Stimulated activated CD4-positive, alpha-beta T cell treated with anti-CD3 and anti-CD28 coated beads, TNF-alpha, amount 100 ng/mL, for 48 hours (primary cell): Measurements from ENCODE around the gene GGT6.
A peak's percentile ranks its signal among the peaks of the same experiment; 100 is the strongest.

Experiments
- DNase-seq, 3 donors: peaks; one replicate each; pipeline ENCODE4 v3.0.0-alpha.2; 2020; ENCODE audit warnings: low read depth in 3 of 3

GGT6 gene

DNA sequence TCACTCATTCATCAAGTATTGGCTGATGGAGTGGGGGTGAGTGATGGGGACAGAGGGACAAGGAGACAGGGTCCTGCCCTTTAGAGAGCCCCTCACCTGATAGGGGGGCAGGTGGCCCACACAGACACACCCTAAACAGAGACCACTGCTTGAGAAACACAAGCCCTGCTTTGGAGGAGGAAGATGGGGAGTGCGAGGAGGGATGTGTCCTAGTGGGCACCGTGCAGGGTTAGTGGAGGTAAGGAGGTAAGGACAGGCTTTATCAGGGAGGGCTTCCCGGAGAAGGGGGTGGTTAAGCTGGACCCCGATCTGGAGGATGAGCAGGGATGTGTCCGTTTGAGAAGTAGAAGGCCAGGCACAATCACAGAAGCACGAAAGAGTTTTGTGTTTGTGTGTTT lies 15.8 kb upstream of the GGT6 start:
- no peak for DNase-seq

GRCh38 chr17:4574448-4575045 lies 14.2 kb upstream of the GGT6 start:
- DNase-seq, result no peak

- DNase-seq, result peak; percentile 47 to 71 (median 56)
Observed at GRCh38 chr17:4573669-4574068, 13.3 kb upstream of the GGT6 start.

- no peak for DNase-seq
Observed at GRCh38 chr17:4573115-4573514, 12.7 kb upstream of the GGT6 start.

DNA sequence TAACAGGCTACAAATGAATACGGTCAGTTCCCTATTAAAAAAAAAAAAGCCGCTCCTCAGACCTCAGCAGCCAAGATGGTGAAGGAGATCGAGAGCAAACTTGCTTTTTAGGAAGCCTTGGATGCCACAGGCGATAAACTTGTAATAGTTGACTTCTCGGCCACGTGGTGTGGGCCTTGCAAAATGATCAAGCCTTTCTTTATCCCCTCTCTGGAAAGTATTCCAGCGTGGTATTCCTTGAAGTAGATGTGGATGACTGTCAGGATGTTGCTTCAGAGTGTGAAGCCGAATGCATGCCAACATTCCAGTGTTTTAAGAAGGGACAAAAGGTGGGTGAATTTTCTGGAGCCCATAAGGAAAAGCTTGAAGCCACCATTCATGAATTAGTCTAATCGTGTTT lies 11.8 kb upstream of the GGT6 start:
- DNase-seq, result no peak

- DNase-seq, result no peak
Observed at GRCh38 chr17:4569591-4569990, 9.2 kb upstream of the GGT6 start.

GRCh38 chr17:4566785-4567184 lies 6.4 kb upstream of the GGT6 start:
- peak in 2 of 3 donors; percentile 25 to 54 for DNase-seq

DNA sequence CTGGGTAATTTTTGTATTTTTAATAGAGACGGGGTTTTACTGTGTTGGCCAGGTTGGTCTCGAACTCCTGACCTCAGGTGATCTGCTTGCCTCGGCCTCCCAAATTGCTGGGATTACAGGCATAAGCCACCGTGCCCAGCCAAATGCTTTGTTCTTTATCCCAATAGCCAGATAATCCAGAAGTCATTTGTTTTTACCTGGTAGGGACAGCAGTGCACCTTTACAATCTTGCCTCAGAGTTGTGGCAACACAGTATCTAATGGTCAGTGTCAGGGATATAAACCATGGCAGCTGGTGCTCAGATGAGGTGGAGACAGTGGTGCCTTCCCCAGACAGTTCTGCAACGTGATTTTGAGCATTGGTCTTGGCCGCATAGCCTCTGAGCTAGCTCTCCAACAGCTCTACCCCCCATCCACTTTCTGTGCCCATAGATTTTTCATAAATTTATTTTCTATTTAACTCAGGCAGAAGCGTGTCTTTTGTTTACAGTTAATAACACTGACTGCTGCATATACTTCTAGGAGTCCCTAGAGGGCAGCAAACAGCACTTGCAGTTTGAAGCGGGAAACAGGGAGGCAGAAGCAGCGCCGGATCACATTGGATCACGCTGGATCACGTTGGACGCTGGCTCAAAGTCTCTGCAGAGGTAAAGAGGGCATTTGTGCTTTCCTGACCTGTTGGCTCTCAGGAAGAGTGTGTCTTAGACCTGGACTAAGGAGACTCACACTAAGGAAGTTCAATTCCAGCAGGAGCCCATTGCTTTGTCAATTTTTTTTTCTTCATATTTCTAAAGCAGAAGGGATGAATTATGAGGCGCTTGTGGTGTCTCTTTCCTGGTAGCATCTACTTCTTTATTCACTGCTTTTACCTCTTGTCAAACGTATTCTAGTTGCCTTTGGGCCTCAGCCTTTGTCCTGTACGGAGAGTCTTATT lies 5.1 kb upstream of the GGT6 start:
- peak in 2 of 3 donors; percentile 29 to 42 for DNase-seq

DNA sequence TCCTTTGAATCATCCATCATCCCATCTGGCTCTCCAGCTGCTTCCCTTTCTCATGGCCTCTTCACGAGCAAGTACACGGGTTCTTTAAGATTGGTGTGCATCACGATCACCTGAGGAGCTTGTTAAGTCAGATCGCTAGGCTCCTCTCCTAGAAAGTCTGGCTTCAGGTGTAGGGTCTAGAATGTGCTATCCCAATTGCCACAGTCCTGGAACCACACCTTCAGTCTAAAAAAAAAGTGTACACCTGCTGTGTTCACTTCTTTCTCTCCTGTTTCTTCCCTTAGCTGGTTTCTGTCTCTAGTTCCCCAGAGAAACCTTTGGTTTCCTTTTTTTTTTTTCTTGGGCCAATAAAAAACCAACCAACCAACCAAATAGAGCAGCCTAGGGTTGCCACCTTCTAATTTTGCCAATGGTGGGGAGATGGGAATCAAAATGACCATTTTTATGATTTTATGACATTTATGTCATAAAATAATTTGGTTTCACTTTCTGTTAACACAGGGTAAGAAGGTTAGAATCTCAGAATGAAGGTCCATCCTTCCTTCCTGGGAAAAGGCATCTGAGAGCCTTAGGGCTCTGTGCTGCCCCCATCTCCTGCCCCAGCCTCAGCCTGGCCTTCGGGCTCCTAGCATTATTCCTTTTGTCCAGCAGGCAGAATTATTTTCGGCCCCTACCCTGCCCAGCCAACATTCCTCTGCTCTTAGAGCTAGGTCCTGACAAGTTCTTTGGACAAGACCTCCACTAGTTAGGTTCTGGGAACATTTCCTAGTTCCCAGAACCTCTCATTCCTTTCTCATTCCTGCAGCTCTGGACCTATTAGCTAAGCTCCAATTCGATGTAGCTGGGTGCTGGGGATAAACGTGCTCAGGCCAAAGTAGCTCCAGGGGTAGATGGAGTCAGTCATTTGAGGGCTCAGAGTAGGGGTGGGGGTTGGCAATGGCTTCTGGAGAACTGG lies 1.9 kb upstream of the GGT6 start:
- DNase-seq, result no peak

GRCh38 chr17:4560837-4561256 lies 470 bp upstream of the GGT6 start:
- DNase-seq, result no peak

DNA sequence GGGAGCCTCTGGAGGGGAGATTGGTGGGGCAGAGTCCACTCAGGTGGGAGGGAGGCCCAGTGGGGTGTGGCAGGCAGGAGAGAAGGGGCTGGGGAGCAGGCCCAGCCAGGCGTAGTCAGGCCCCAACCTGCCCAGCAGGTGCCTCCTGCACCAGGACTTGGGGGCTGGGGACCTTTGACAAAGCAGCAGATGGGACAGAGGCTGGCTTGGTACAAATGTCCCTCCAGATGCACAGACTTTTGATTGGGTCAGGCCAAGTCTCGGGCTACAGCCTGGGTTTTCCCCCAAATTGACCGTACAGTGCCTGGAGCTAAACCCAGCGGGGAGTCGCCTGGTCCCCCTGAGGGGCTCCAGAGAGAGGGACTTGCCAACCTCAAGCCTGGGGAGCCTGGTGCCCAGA lies 411 bp downstream of the GGT6 start:
- DNase-seq, result no peak

DNA sequence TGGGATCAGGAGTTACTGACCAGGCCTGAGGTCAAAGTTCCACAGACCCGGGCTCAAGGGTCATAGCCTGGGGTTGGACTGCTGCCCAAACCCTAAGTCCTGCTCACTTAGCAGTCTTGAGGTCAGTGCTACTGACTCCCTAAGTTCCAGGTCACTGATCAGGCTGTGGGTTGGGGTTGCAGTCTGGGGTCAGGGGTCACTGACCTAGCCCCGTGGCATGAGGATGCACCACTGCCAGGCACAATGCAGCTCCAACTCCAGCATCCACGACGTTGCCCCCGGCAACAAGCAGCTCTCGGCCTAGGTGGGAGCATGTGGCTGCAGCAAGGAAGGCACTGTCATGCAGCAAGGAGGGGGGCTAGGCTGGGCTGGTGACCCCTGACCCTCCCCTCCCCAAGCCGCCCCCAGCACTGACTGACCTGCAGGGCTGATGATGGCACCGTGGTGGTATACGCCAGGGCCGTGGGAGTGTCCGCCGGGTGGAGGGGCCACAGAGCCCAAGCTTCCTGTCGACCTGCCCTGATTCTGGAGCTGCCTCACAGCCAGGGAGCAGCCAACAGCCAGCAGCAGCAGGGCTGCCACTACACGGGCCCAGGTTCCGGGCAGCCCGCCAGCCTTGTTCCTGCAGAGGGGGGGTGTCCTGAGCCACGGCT lies 1.1 kb downstream of the GGT6 start:
- no peak for DNase-seq

GRCh38 chr17:4558347-4558971 lies 1.9 kb downstream of the GGT6 start:
- no peak for DNase-seq

- DNase-seq, result no peak
Observed at GRCh38 chr17:4557626-4558346, 2.6 kb downstream of the GGT6 start.

- no peak for DNase-seq
Observed at GRCh38 chr17:4556996-4557395, 3.4 kb downstream of the GGT6 start.

- DNase-seq, result no peak
Observed at GRCh38 chr17:4555873-4556759, 4.3 kb downstream of the GGT6 start.

DNA sequence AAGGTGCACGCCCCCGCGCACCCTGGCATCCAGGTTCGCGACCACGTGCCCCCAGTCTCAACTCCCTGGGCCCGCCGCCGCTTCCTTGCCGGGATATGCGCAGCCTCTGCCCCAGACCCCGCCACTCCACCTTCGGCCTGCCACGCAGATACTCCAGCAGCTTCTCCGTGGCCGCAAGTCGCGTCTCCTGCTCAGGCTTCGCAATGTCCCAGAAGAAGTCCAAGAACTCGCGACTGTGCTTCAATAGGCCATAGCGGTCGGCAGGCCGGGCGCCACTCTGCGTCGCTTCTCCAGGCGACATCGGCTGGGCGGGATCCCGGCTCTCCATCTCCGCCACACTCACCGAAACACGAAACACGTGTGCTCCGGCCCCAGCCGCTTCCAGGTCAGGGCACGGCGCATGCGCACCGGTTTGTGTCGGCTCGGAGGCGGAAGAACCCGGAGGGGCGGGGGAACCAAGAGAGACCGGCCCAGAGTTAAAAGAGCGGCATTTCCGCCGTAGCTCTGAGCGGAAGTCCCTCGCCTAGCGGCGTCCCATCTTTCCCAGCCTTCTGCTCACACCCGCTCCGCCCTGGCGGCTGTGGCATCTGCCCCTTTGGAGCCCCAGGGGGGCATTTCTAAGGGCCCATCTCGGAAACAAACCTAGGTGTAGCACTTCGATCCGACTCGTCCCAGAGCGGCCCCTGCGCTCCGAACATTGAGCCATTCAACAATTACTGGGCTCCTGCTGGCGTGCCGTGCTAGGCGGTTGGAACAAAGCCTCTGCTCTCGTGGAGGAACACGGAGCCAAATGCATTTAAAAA lies 5.2 kb downstream of the GGT6 start, which contains the start of gene MYBBP1A:
Gene MYBBP1A (minus strand): TSS at position 388 of the 803 bp plus-strand sequence. CDS start 60 bp downstream, at position 328.
- DNase-seq, result peak; percentile 95 to 97 (median 96)

DNA sequence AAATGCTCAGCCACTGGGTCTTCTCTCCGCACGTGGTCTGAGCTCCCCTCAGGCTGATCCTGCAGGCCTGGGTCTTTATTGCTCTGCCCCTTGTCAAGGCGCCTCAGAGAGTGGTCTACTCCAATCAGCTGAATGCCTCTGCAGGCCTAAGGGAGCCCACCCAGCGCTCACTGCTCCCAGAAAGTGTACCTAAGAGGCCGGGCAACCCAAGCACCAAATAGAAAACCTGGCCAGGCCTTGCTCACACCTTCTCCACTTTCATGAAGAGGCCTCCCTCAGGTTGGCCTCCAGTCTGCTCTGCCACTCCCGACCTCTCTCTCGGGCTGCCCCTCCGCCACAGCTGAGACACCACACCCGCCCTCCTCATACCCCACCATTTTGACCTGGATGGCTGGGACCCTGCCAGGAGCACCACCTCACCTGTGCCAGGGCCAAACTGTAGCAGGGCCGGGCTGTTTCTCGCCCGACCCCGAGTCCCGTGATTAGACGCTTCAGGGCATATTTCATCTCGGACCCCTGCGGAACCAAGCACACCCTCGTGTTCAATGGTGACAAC lies 5.9 kb downstream of the GGT6 start:
- no peak for DNase-seq
